B cell (primary cell): ENCODE results near the gene CTCF. TPM values are rescaled to one million over a fixed set of nuclear protein-coding genes. Genes with fewer than 3 reads are reported as not detected.
A peak's percentile ranks its signal among the peaks of the same experiment; 100 is the strongest.

Experiments
- ATAC-seq: fragments of 200-7000 bp; cut with Tn5 transposase; one replicate; pipeline ENCODE4 v1.10.0; 2021; ENCODE audit warnings: low read depth, mild to moderate bottlenecking, moderate number of reproducible peaks, moderate library complexity
- CTCF ChIA-PET: fragments of 350-600 bp; sonication (Branson Sonifier 250); formaldehyde crosslinking; loops from one replicate; lab custom pipeline; 2021; ENCODE audit warnings: antibody characterized with exemption, inconsistent platforms; lab: Charles Lee
- POLR2A ChIA-PET: fragments of 350-600 bp; sonication (Branson Sonifier 250); formaldehyde crosslinking; loops from one replicate; lab custom pipeline; 2021; ENCODE audit warnings: antibody characterized with exemption; lab: Charles Lee
- DNase-seq: peaks from one replicate; pipeline ENCODE4 v3.0.0; 2013
- H2AFZ ChIP-seq: 2 replicates; pipeline ENCODE4 v1.6.1; 2012; ENCODE audit warnings: mild to moderate bottlenecking, low read depth, low read length; ENCODE audit not compliant: insufficient read depth, poor library complexity, severe bottlenecking
- H3K27ac ChIP-seq, 2 donors: 1 replicate in 1 of 2; 2 replicates in 1 of 2; pipeline ENCODE4 v1.5.1; 2012 to 2013; ENCODE audit warnings: low read length in 2 of 2, mild to moderate bottlenecking in 2 of 2, moderate library complexity in 1 of 2
- H3K27me3 ChIP-seq, 4 experiments: fragments of 200-600 bp in 1 of 4; sonication (generic) in 1 of 4; replicated peaks in 1 of 4; 1 replicate in 2 of 4; 2 replicates in 2 of 4; pipeline versions ENCODE4 v1.6.1 to v1.7.0; 2013 to 2016; ENCODE audit warnings: low read length in 3 of 4, mild to moderate bottlenecking in 2 of 4, mixed read lengths in 1 of 4, moderate library complexity in 1 of 4; ENCODE audit not compliant: insufficient read depth in 4 of 4, control insufficient read depth in 3 of 4; ENCODE audit errors: control extremely low read depth in 1 of 4
- H3K36me3 ChIP-seq, 2 experiments: replicated peaks in 1 of 2; 1 replicate in 1 of 2; 2 replicates in 1 of 2; pipeline versions ENCODE4 v1.6.1 to v1.7.1; 2013; ENCODE audit warnings: low read length in 1 of 2; ENCODE audit not compliant: insufficient read depth in 2 of 2, control insufficient read depth in 1 of 2; ENCODE audit errors: control extremely low read depth in 1 of 2, extremely low read depth in 1 of 2
- H3K4me1 ChIP-seq, 2 donors: fragments of 200-600 bp in 1 of 2; sonication (generic) in 1 of 2; 1 replicate in 1 of 2; 2 replicates in 1 of 2; pipeline versions ENCODE4 v1.5.1 to v1.6.1; 2013 to 2017; ENCODE audit warnings: low read length in 2 of 2; ENCODE audit not compliant: control insufficient read depth in 2 of 2, insufficient read depth in 2 of 2
- H3K4me2 ChIP-seq: replicated peaks from 2 replicates; pipeline ENCODE3; 2012; ENCODE audit warnings: mild to moderate bottlenecking, low read depth, low read length; ENCODE audit not compliant: poor library complexity, severe bottlenecking
- H3K4me3 ChIP-seq, 5 experiments: fragments of 200-600 bp in 1 of 5; sonication (generic) in 1 of 5; 1 replicate in 3 of 5; 2 replicates in 2 of 5; pipeline versions ENCODE4 v1.5.1 to v1.7.0; 2011 to 2016; ENCODE audit warnings: low read length in 4 of 5, mild to moderate bottlenecking in 4 of 5, low read depth in 2 of 5, control low read depth in 1 of 5, moderate library complexity in 1 of 5; ENCODE audit not compliant: insufficient read depth in 1 of 5; ENCODE audit errors: control extremely low read depth in 1 of 5, extremely low read depth in 1 of 5
- H3K79me2 ChIP-seq: fragments of 200-600 bp; sonication (generic); one replicate; pipeline ENCODE4 v1.6.0; 2016; ENCODE audit warnings: low read length; ENCODE audit not compliant: control insufficient read depth, insufficient read depth
- H3K9ac ChIP-seq: fragments of 200-600 bp; sonication (generic); 2 replicates; pipeline ENCODE4 v1.6.1; 2017; ENCODE audit warnings: mild to moderate bottlenecking, low read length, moderate library complexity
- H3K9me3 ChIP-seq, 3 donors: one replicate each; pipeline versions ENCODE4 v1.6.1 to v1.7.1; 2013; ENCODE audit warnings: low read length in 2 of 3; ENCODE audit not compliant: control insufficient read depth in 2 of 3, insufficient read depth in 1 of 3; ENCODE audit errors: control extremely low read depth in 1 of 3
- H4K20me1 ChIP-seq: 2 replicates; pipeline ENCODE4 v1.6.0; 2012; ENCODE audit warnings: mild to moderate bottlenecking, low read length; ENCODE audit not compliant: insufficient read depth, control insufficient read depth, poor library complexity, severe bottlenecking
- H3K27ac Mint-ChIP-seq: one replicate; pipeline ENCODE4 v1.8.0; 2021; ENCODE audit warnings: mixed read lengths
- H3K27me3 Mint-ChIP-seq: one replicate; pipeline ENCODE4 v1.8.0; 2021; ENCODE audit warnings: mixed read lengths
- H3K4me1 Mint-ChIP-seq: one replicate; pipeline ENCODE4 v1.8.0; 2021; ENCODE audit warnings: mixed read lengths
- H3K4me3 Mint-ChIP-seq: one replicate; pipeline ENCODE4 v1.8.0; 2021; ENCODE audit warnings: mixed read lengths
- H3K9me3 Mint-ChIP-seq: one replicate; pipeline ENCODE4 v1.8.0; 2022; ENCODE audit warnings: mixed read lengths; ENCODE audit not compliant: insufficient read depth
- EZH2 ChIP-seq: IDR thresholded peaks from 2 replicates; pipeline ENCODE4 v1.6.1; 2012; ENCODE audit warnings: borderline replicate concordance, low read depth, mild to moderate bottlenecking, moderate library complexity, low read length; ENCODE audit not compliant: insufficient read depth, poor library complexity, severe bottlenecking
- WGBS: methylation state at CpG from one replicate; pipeline ENCODE4 v1.1.5; 2013; ENCODE audit warnings: missing lambda C conversion rate; ENCODE audit not compliant: insufficient coverage; 5-methylcytosine and 5-hydroxymethylcytosine counted together
- intact Hi-C: fragments of 100-400 bp; cut with micrococcal nuclease; formaldehyde crosslinking; loops from one replicate; pipeline ENCODE4 v1.10.0; 2022
- polyA plus RNA-seq: library from polyadenylated mRNA; depleted of rRNA; stranded (reverse); fragments of >200 nt; gene quantifications from 2 replicates; pipeline ENCODE4 v1.2.3, GENCODE V29; 2012
- total RNA-seq, 2 donors: library from RNA; stranded (reverse); fragments of 120-200 nt in 1 of 2; gene quantifications; 1 replicate in 1 of 2; 2 replicates in 1 of 2; pipeline versions ENCODE4 v1.2.3 to v1.2.4, GENCODE V29; 2013 to 2022
- TF ChIP-seq, protein P1 (sequence below): fragments of 200-600 bp; IDR thresholded peaks from one replicate; pipeline ENCODE4 v1.8.0; 2022; ENCODE audit warnings: antibody characterized with exemption, mild to moderate bottlenecking

Gene CTCF
- total and polyA plus RNA-seq, 2 donors (not counting 1 experiment from before 2014, with no cell fraction given) = 42.7 to 78.4 TPM

DNA sequence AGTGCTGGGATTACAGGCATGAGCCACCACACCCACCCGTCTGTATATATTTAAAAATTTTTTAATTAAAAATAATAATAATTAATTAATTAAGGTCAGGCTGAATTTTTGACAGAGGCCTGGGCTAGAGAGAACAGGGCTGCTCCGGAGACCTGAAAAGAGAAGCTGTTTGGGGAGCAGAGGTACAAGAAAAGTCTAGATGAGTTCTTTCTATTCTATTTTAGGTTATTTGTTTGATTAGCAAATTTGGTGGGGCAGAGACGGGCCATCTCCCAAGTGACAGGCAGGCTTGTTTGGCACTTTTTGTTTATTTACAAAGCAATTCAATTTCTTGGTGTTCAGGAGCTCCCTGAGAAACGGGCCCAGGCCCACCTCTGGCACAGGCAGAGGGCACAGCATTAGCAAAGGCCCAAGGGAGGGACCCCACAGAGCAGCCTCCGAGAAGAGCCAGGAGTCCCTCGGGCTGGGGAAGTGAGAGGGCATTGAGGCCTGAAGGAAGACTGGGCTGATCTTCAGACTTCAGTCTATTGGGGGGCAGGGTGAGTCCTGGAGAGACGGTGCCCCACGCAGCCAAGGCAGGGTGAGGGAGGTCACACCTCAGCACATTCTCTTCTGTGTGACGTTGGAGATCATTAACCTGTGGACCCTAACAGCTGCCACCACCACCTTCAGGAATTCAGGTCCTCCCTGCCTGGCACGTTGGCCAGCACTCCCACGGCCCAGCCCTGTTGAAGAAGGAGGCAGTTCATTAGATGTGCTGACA lies 44.5 kb upstream of the CTCF start:
- TF ChIP-seq EZH2 = no peak
- TF ChIP-seq, protein P1, sequence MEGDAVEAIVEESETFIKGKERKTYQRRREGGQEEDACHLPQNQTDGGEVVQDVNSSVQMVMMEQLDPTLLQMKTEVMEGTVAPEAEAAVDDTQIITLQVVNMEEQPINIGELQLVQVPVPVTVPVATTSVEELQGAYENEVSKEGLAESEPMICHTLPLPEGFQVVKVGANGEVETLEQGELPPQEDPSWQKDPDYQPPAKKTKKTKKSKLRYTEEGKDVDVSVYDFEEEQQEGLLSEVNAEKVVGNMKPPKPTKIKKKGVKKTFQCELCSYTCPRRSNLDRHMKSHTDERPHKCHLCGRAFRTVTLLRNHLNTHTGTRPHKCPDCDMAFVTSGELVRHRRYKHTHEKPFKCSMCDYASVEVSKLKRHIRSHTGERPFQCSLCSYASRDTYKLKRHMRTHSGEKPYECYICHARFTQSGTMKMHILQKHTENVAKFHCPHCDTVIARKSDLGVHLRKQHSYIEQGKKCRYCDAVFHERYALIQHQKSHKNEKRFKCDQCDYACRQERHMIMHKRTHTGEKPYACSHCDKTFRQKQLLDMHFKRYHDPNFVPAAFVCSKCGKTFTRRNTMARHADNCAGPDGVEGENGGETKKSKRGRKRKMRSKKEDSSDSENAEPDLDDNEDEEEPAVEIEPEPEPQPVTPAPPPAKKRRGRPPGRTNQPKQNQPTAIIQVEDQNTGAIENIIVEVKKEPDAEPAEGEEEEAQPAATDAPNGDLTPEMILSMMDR = no peak
- Histone ChIP-seq H2AFZ (peak overlapping the region; percentile 30), H3K79me2 (peaks cover 29% of the 10 kb centered on the region), H3K27ac (peak overlapping the region; percentile 94 to 96), H3K4me1 (peaks cover 71 to 88% of the 10 kb centered on the region in 2 donors), H3K27me3 (no peaks in the 10 kb centered on the region), H3K9ac (peak overlapping the region; percentile 69), H4K20me1 (no peaks in the 10 kb centered on the region), H3K4me3 (peak overlapping the region in 4 of 5 experiments; percentile 50 to 60 (median 53)), H3K36me3 (no peaks in the 10 kb centered on the region), H3K9me3 (no peaks in the 10 kb centered on the region), H3K4me2 (peak overlapping the region; percentile 88)
- WGBS = 3% methylated on average over 8 of the region's 11 CpGs
- DNase-seq = peak; percentile 92
- Mint-ChIP-seq H3K27ac (peak overlapping the region; percentile 98), H3K4me1 (peaks cover 80% of the 10 kb centered on the region), H3K9me3 (no peaks in the 10 kb centered on the region), H3K4me3 (peak overlapping the region; percentile 83), H3K27me3 (no peaks in the 10 kb centered on the region)
- intact Hi-C loops = loop anchor here (2.0 to 5.0 kb wide), 2 partner anchors 13 to 474 kb away; no protein-coding TSS in a partner anchor
- ATAC-seq = peak; percentile 64
- ChIA-PET CTCF (interaction anchor here (0.8 to 18.8 kb wide), 14 partner anchors 16 to 407 kb away, joined by 3 to 817 read pairs (median 8); partner anchors contain the start of genes AGRP, ATP6V0D1, CARMIL2 and CTCF), POLR2A (interaction anchor here (0.6 to 3.7 kb wide), 11 partner anchors 12 to 418 kb away, joined by 3 to 17 read pairs (median 5); partner anchors contain the start of genes ATP6V0D1, CTCF, PSMB10 and RIPOR1)
